K562 (cell line): ENCODE results near the gene P2RY6. TPM values are rescaled to one million over a fixed set of nuclear protein-coding genes. Genes with fewer than 3 reads are reported as not detected.

Source experiments
- ATAC-seq: fragments of 200-7000 bp; cut with Tn5 transposase; 3 replicates; pipeline ENCODE4 v1.9.1; 2020; ENCODE audit warnings: moderate library complexity
- Bru-seq: library from RNA; stranded (reverse); fragments of 400-500 nt; gene quantifications from one replicate; lab custom pipeline; 2021; lab: Mats Ljungman, UMichigan
- BruChase-seq, 2 experiments: library from RNA; stranded (reverse); fragments of 400-500 nt; gene quantifications; one replicate each; lab custom pipeline; 2021; lab: Mats Ljungman, UMichigan
- BruUV-seq: library from RNA; stranded (reverse); fragments of 400-500 nt; replicated peaks from 2 replicates; lab custom pipeline; 2021; lab: Mats Ljungman, UMichigan
- CTCF ChIA-PET: fragments of 300-600 bp; formaldehyde crosslinking; extraction: SDS; loops from one replicate; lab custom pipeline; 2021; ENCODE audit warnings: low intra/inter-chr PET ratio; lab: Yijun Ruan, JAX
- POLR2A ChIA-PET: fragments of 300-600, 350-650 bp; sonication (Branson Sonifier 250); formaldehyde crosslinking; extraction: SDS; loops from one replicate; lab custom pipeline; 2021; ENCODE audit warnings: antibody characterized with exemption, inconsistent platforms; lab: Yijun Ruan, JAX
- DNase-seq, 4 experiments: peaks; one replicate each; pipeline versions ENCODE4 v3.0.0 to v3.0.0-alpha.2; 2011 to 2018; ENCODE audit warnings: low spot score in 3 of 4, mixed read lengths in 3 of 4; ENCODE audit errors: extremely low read depth in 1 of 4
- FAIRE-seq: peaks from 2 replicates; lab custom pipeline; 2011; peaks lifted over from hg19 to GRCh38; lab: Jason Lieb, UNC
- H2AFZ ChIP-seq: 2 replicates; pipeline ENCODE4 v1.6.0; 2011; ENCODE audit warnings: low read depth, low read length, control low read depth, inconsistent platforms
- H3K27ac ChIP-seq: fragments of 200-600 bp; 3 replicates; pipeline ENCODE4 v1.8.0; 2011; ENCODE audit warnings: low read depth, mild to moderate bottlenecking, control low read depth, inconsistent platforms, low read length, moderate library complexity, mixed read lengths; ENCODE audit errors: extremely low read depth
- H3K27me3 ChIP-seq, 2 experiments: fragments of 300-600 bp in 1 of 2; 2 replicates in 1 of 2; 3 replicates in 1 of 2; pipeline versions ENCODE4 v1.6.0 to v1.8.0; 2011; ENCODE audit warnings: inconsistent platforms in 2 of 2, low read length in 2 of 2, mild to moderate bottlenecking in 1 of 2, mixed read lengths in 1 of 2, moderate library complexity in 1 of 2; ENCODE audit not compliant: control insufficient read depth in 2 of 2, insufficient read depth in 2 of 2
- H3K36me3 ChIP-seq: fragments of 300-600 bp; 3 replicates; pipeline ENCODE4 v1.8.0; 2011; ENCODE audit warnings: mild to moderate bottlenecking, low read length, inconsistent platforms; ENCODE audit not compliant: control insufficient read depth, insufficient read depth
- H3K4me1 ChIP-seq, 2 experiments: fragments of 200-600 bp in 1 of 2; replicated peaks in 1 of 2; 2 replicates in 1 of 2; 3 replicates in 1 of 2; pipeline versions ENCODE4 v1.5.1 to v1.8.0; 2011; ENCODE audit warnings: inconsistent platforms in 2 of 2, low read length in 2 of 2, mild to moderate bottlenecking in 1 of 2, mixed read lengths in 1 of 2, moderate library complexity in 1 of 2; ENCODE audit not compliant: control insufficient read depth in 2 of 2, insufficient read depth in 2 of 2
- H3K4me2 ChIP-seq: 2 replicates; pipeline ENCODE4 v1.6.1; 2011; ENCODE audit warnings: low read length, control low read depth, inconsistent platforms, mixed read lengths; ENCODE audit not compliant: insufficient read depth
- H3K4me3 ChIP-seq: fragments of 200-600 bp; sonication (generic), shearing (Covaris generic); 2 replicates; pipeline ENCODE4 v1.5.1; 2016; ENCODE audit warnings: control low read depth, inconsistent platforms
- H3K79me2 ChIP-seq: fragments of 200-600 bp; 3 replicates; pipeline ENCODE4 v1.8.0; 2011; ENCODE audit warnings: low read length, inconsistent platforms; ENCODE audit not compliant: control insufficient read depth, insufficient read depth
- H3K9ac ChIP-seq, 2 experiments: 2 replicates each; pipeline versions ENCODE4 v1.6.0 to v1.6.1; 2011; ENCODE audit warnings: low read depth in 2 of 2, low read length in 2 of 2, control low read depth in 1 of 2, inconsistent platforms in 1 of 2, mild to moderate bottlenecking in 1 of 2, mixed read lengths in 1 of 2; ENCODE audit not compliant: insufficient read depth in 1 of 2
- H3K9me1 ChIP-seq: one replicate; pipeline ENCODE4 v1.6.0; 2011; ENCODE audit warnings: inconsistent platforms, mild to moderate bottlenecking, low read length, moderate library complexity; ENCODE audit not compliant: control insufficient read depth, insufficient read depth
- H3K9me3 ChIP-seq: replicated peaks from 2 replicates; pipeline ENCODE4 v1.5.1; 2011; ENCODE audit warnings: low read depth, low read length, inconsistent platforms; ENCODE audit not compliant: control insufficient read depth, insufficient read depth
- H4K20me1 ChIP-seq: replicated peaks from 2 replicates; pipeline ENCODE4 v1.6.1; 2011; ENCODE audit warnings: low read length, inconsistent platforms, mixed read lengths; ENCODE audit not compliant: control insufficient read depth, insufficient read depth
- CREB1 ChIP-seq, 2 experiments: sonication (generic) in 1 of 2; formaldehyde crosslinking in 1 of 2; IDR thresholded peaks; 2 replicates each; pipeline versions ENCODE4 v1.6.1 to v1.8.0; 2012 to 2022; ENCODE audit warnings: inconsistent platforms in 1 of 2, mild to moderate bottlenecking in 1 of 2, missing genetic modification reagents in 1 of 2, moderate library complexity in 1 of 2
- HLTF ChIP-seq: fragments of 450-650 bp; IDR thresholded peaks from 2 replicates; pipeline ENCODE4 v1.6.1; 2016
- MAFK ChIP-seq: IDR thresholded peaks from 2 replicates; pipeline ENCODE4 v1.6.1; 2011; ENCODE audit warnings: low read length, improper control_type of control experiment
- NCOA6 ChIP-seq: fragments of 450-650 bp; IDR thresholded peaks from 2 replicates; pipeline ENCODE4 v1.6.1; 2017; ENCODE audit warnings: mild to moderate bottlenecking
- NFE2 ChIP-seq: IDR thresholded peaks from 2 replicates; pipeline ENCODE4 v1.6.1; 2014; ENCODE audit warnings: antibody characterized with exemption, low read depth
- ZNF316 ChIP-seq: fragments of 450-650 bp; IDR thresholded peaks from 2 replicates; pipeline ENCODE4 v1.6.1; 2016
- WGBS: fragments of 100-300 bp; shearing (Covaris generic); methylation state at CpG from one replicate; pipeline ENCODE4 v1.1.6; 2016; ENCODE audit warnings: low coverage, mixed read lengths; ENCODE audit not compliant: insufficient coverage; ENCODE audit errors: missing lambda C conversion rate; 5-methylcytosine and 5-hydroxymethylcytosine counted together
- in situ Hi-C: fragments of 300-500 bp; cut with MboI; formaldehyde crosslinking; loops from 4 replicates; pipeline ENCODE4 v1.15.0; 2018; ENCODE audit warnings: inconsistent platforms, mixed read lengths
- intact Hi-C: fragments of 100-400 bp; cut with micrococcal nuclease; formaldehyde crosslinking; loops from 2 replicates; pipeline ENCODE4 v1.14.2; 2022
- long read RNA-seq, 3 experiments: library from polyadenylated mRNA in 2 of 3; library from RNA in 1 of 3; unstranded in 2 of 3; stranded (forward) in 1 of 3; transcript quantifications; one replicate each; pipeline ENCODE4 v2.0.0, GENCODE V29; 2019 to 2022
- polyA minus RNA-seq, 3 experiments: library from RNA; depleted of rRNA, polyadenylated mRNA; stranded (reverse); fragments of >200 nt; gene quantifications; 2 replicates each; pipeline ENCODE4 v1.2.3, GENCODE V29; 2011
- polyA plus RNA-seq, 8 experiments: library from polyadenylated mRNA; depleted of rRNA in 4 of 8; stranded (reverse) in 5 of 8; unstranded in 3 of 8; fragments of >200 nt; fragmentation: Nextera tagmentation in 2 of 8; fragmentation: Illumina TruSeq in 1 of 8; extraction: Ambion mirVana in 2 of 8; extraction: Trizol in 1 of 8; gene quantifications; 2 replicates each; pipeline versions ENCODE4 v1.2.1 to v1.2.3, GENCODE V29; 2011 to 2014; ENCODE audit warnings: inconsistent platforms in 1 of 8, missing spikeins in 1 of 8
- total RNA-seq, 7 experiments: library from RNA; depleted of rRNA in 6 of 7; stranded (reverse); fragments of >200 nt in 6 of 7; fragmentation: Illumina TruSeq in 2 of 7; extraction: Trizol in 2 of 7; gene quantifications; 2 replicates each; pipeline versions ENCODE4 v1.2.1 to v1.2.3, GENCODE V29; 2011 to 2021; ENCODE audit warnings: low replicate concordance in 1 of 7
- TF ChIP-seq, protein P1 (sequence below): fragments of 450-650 bp; IDR thresholded peaks from 2 replicates; pipeline ENCODE4 v1.7.1; 2018; ENCODE audit warnings: mild to moderate bottlenecking, low read depth; ENCODE audit not compliant: partially characterized antibody
- TF ChIP-seq, protein P2 (sequence below), 2 experiments: fragments of 450-650 bp in 1 of 2; sonication (generic) in 1 of 2; formaldehyde crosslinking in 1 of 2; IDR thresholded peaks in 1 of 2; conservative IDR thresholded peaks in 1 of 2; 2 replicates each; pipeline versions ENCODE4 v1.6.1 to v1.8.1; 2016 to 2023; ENCODE audit warnings: mild to moderate bottlenecking in 2 of 2, moderate library complexity in 2 of 2, inconsistent platforms in 1 of 2, missing genetic modification reagents in 1 of 2
- TF ChIP-seq, protein P3 (sequence below): fragments of 450-650 bp; IDR thresholded peaks from 2 replicates; pipeline ENCODE4 v1.6.1; 2017; ENCODE audit warnings: mild to moderate bottlenecking, moderate library complexity

P2RY6 gene, protein sequence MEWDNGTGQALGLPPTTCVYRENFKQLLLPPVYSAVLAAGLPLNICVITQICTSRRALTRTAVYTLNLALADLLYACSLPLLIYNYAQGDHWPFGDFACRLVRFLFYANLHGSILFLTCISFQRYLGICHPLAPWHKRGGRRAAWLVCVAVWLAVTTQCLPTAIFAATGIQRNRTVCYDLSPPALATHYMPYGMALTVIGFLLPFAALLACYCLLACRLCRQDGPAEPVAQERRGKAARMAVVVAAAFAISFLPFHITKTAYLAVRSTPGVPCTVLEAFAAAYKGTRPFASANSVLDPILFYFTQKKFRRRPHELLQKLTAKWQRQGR
- not detected in 2 replicates for total RNA-seq (2011; cell fraction: chromatin; rRNA removed; ENCODE audit: low replicate concordance)
- total RNA-seq (2011; cell fraction: nucleolus; rRNA removed): not detected in 2 replicates
- not detected in 2 replicates for total RNA-seq (2011; cell fraction: nucleoplasm; rRNA removed)
- total RNA-seq (2014; rRNA removed) (not detected in 2 replicates), total RNA-seq (2014; rRNA removed; fragmentation: Illumina TruSeq; extraction: Trizol) (not detected in 2 replicates), total RNA-seq (2015; rRNA removed; fragmentation: Illumina TruSeq; extraction: Trizol) (not detected in 2 replicates), total RNA-seq (2021) (not detected in 2 replicates), polyA plus RNA-seq (2011; rRNA removed) (not detected in 2 replicates), polyA plus RNA-seq (2014; fragmentation: Illumina TruSeq; extraction: Trizol) (not detected in 2 replicates), polyA plus RNA-seq (2014; fragmentation: Nextera tagmentation; extraction: Ambion mirVana) (not detected), polyA plus RNA-seq (2014; rRNA removed) (not detected in 2 replicates), polyA minus RNA-seq (2011; rRNA and poly(A)+ RNA removed) (not detected in 2 replicates), Bru-seq, nascent RNA (percentile 6 among the genes with signal in this experiment), BruChase-seq, experiment 1, labeled RNA remaining after a 2-hour chase (not detected), BruChase-seq, experiment 2, labeled RNA remaining after a 6-hour chase (not detected)
- polyA plus RNA-seq (2011; cell fraction: cytosol; rRNA removed): not detected in 2 replicates
- polyA plus RNA-seq (2011; cell fraction: nucleus; rRNA removed): not detected in 2 replicates
- polyA plus RNA-seq (2012): not detected in 2 replicates
- not detected in 2 replicates for polyA minus RNA-seq (2011; cell fraction: cytosol; rRNA and poly(A)+ RNA removed)
- polyA minus RNA-seq (2011; cell fraction: nucleus; rRNA and poly(A)+ RNA removed): not detected in 2 replicates
- long read RNA-seq, experiment 1: 0 reads
- long read RNA-seq, experiment 2: 0 reads
- long read RNA-seq, experiment 3: 0 reads

DNA sequence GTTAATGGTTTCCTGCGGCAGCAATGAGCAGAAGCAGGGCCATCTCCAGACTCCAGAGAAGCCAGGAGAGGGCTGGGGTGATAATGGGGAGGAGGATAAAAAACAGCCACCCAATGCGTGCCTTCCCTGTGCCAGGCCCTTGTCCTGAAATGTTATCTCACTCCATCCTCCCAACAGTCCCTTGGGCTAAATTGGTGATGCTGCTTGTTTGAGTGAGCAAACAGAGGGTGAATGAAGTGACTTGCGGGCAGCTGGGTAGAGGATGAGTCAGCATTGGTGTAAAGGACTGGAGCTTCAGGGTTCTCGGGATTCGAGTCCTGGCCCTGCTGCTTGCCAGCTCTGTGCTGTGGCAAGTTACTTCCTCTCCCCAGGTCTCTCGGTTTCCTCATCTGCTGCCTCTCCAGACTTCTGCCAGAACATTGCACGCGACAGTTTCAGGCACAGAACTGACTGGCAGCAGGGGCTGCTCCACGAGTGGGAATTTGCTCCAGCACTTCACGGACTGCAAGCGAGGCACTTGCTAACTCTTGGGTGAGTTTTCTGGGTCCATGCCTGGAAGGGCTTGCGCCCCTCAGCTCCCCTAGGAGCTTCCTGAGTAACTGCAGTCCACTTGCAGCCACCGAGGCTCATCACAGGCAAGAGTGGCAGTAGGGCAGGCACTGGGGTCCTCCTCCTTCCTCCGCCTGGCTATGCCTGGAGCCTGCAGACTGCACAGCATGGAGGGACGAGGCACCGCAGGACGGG, at the start of gene P2RY6:
P2RY6 (plus strand) TSS at position 403 of the 744 bp plus-strand sequence. CDS start 24,181 bp downstream, outside the sequence.
- Histone ChIP-seq H4K20me1 (no peaks in the 10 kb centered on the region), H3K4me3 (no peak within 1 kb of the TSS), H3K79me2 (no peaks in the 10 kb centered on the region), H3K27me3 (peaks cover 40 to 79% of the 10 kb centered on the region in 2 experiments), H3K9me1 (no peaks in the 10 kb centered on the region), H3K27ac (no peak within 1 kb of the TSS; the same call in 2 of the 3 replicates), H3K9ac (peak within 1 kb of the TSS in 1 of 2 experiments; percentile 4; a peak in 1 of 4 replicates), H3K4me2 (no peak within 1 kb of the TSS; the same call in none of the 2 replicates), H3K9me3 (no peaks in the 10 kb centered on the region), H2AFZ (0 out of 2 replicates have a peak within 1 kb of the TSS, but pooled peaks have one; percentile 22), H3K4me1 (peaks cover 0 to 14% of the 10 kb centered on the region in 2 experiments; a peak in 3 of 5 replicates), H3K36me3 (no peaks in the 10 kb centered on the region)
- in situ Hi-C loops (no loop called here), intact Hi-C loops (no loop called here)
- FAIRE-seq: no peak
- ChIA-PET POLR2A (interaction anchor here (0.8 to 1.4 kb wide), 3 partner anchors 10 to 20 kb away, joined by 3 to 4 read pairs (median 4); no protein-coding TSS in a partner anchor), CTCF (no interaction called here)
- peak in 2 of 4 experiments; percentile 33 for DNase-seq
- no TSS peak for BruUV-seq
- WGBS: 14% methylated on average over 17 of the region's 17 CpGs
- ATAC-seq: peak; percentile 31; the same call in 1 of the 3 replicates
- peak; percentile 83 for TF ChIP-seq ZNF316
- TF ChIP-seq, protein P1, sequence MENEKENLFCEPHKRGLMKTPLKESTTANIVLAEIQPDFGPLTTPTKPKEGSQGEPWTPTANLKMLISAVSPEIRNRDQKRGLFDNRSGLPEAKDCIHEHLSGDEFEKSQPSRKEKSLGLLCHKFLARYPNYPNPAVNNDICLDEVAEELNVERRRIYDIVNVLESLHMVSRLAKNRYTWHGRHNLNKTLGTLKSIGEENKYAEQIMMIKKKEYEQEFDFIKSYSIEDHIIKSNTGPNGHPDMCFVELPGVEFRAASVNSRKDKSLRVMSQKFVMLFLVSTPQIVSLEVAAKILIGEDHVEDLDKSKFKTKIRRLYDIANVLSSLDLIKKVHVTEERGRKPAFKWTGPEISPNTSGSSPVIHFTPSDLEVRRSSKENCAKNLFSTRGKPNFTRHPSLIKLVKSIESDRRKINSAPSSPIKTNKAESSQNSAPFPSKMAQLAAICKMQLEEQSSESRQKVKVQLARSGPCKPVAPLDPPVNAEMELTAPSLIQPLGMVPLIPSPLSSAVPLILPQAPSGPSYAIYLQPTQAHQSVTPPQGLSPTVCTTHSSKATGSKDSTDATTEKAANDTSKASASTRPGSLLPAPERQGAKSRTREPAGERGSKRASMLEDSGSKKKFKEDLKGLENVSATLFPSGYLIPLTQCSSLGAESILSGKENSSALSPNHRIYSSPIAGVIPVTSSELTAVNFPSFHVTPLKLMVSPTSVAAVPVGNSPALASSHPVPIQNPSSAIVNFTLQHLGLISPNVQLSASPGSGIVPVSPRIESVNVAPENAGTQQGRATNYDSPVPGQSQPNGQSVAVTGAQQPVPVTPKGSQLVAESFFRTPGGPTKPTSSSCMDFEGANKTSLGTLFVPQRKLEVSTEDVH: no peak
- no peak for TF ChIP-seq NCOA6
- TF ChIP-seq, protein P2, sequence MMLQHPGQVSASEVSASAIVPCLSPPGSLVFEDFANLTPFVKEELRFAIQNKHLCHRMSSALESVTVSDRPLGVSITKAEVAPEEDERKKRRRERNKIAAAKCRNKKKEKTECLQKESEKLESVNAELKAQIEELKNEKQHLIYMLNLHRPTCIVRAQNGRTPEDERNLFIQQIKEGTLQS (IDR thresholded peaks at IDR 0.05): 0 out of 2 replicates have a peak, but pooled peaks have one; percentile 25
- TF ChIP-seq, protein P2 (CRISPR knock-in tag; conservative IDR thresholded peaks at IDR 0.05): no peak
- TF ChIP-seq NFE2: peak; percentile 70
- no peak for TF ChIP-seq CREB1 (IDR thresholded peaks at IDR 0.05)
- TF ChIP-seq CREB1 (CRISPR knock-in tag; IDR thresholded peaks at IDR 0.05): no peak
- no peak for TF ChIP-seq HLTF
- TF ChIP-seq, protein P3, sequence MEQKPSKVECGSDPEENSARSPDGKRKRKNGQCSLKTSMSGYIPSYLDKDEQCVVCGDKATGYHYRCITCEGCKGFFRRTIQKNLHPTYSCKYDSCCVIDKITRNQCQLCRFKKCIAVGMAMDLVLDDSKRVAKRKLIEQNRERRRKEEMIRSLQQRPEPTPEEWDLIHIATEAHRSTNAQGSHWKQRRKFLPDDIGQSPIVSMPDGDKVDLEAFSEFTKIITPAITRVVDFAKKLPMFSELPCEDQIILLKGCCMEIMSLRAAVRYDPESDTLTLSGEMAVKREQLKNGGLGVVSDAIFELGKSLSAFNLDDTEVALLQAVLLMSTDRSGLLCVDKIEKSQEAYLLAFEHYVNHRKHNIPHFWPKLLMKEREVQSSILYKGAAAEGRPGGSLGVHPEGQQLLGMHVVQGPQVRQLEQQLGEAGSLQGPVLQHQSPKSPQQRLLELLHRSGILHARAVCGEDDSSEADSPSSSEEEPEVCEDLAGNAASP: no peak
- peak; percentile 62 for TF ChIP-seq MAFK
